Stimulated activated CD4-positive, alpha-beta T cell treated with anti-CD3 and anti-CD28 coated beads, TNF-alpha, amount 100 ng/mL, for 1 hour (primary cell): ENCODE results near the gene MYL5.
"Not testable (repeated sequence)": the region's sequence is repeated elsewhere in the genome, so short reads cannot be mapped to it uniquely, and the experiment has no call there.

ENCODE experiments used
- DNase-seq, 3 donors: peaks; one replicate each; pipeline ENCODE4 v3.0.0-alpha.2; 2020; ENCODE audit warnings: low read depth in 3 of 3, low spot score in 1 of 3

Gene MYL5

DNA sequence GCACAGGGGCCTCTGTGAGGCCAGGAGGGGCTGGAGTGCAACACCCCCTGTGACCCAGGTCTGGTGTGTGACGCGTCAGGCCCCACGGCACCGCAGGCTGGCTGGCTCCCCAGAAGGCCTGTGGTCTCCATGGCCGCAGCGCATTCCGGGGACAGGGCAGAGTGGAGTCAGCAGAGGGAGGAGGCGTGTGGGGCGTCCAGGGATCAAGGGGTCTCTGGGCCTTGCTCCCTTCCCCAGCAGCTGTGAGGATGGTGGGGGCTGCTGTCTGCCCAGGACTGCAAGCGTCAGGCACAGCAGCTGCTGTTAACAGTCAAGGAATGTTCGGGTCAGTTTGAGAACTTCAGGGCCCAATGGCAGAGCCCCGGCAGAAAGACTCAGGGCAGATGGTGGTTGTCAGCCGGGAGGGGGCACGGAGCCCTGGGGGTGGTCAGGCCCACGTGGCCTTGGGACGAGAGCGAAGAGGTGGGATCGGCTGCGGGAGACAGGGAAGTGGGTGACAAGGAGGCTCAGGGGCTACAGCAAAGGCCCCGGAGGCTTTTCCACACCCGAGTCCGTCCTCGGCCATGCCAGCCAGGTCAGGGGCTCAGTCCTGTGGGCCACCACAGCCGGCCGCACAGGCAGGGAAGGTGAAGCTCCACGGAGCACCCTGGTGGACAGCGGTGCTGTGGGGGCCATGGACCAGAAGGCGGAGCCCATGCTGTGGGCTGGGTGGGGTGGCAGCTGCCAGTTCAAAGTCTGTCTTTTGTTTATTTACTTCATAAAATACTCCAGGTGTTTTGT is 49.6 kb downstream of the MYL5 start:
- no peak for DNase-seq

DNA sequence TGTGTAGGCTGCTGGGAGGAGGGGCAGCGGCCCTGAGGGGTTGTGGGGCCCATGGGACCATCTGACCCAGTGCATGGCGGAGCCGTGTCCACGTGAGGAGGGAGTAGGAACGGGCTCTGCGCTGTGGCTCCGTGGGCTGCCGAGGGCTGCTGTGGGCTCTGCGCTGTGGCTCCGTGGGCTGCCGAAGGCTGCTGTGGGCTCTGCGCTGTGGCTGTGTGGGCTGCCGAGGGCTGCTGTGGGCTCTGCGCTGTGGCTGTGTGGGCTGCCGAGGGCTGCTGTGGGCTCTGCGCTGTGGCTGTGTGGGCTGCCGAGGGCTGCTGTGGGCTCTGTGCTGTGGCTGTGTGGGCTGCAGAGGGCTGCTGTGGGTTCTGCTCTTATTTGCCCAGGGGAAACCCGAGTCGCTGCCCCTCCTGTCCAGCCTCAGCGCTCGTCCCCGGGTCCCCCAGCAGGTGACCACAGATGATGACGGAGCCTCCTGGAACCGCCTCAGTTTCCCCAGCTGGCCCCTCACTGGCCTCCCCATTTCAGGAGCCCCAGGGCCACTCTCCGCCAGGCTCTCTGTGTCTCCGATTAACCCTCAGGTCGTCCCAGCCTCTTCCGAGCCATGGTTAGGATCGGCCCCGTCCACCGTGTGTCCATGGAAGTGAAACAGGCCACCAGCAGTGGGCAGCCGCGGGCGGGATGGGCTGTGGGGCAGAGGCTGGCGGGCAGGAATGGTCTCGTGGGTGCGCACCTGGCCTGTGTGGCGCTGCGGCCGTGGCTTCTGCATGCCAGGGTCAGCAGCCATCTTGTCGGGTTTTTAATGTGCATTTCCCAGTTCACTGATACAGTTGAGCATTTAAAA is 51.3 kb downstream of the MYL5 start:
- DNase-seq: no peak

DNA sequence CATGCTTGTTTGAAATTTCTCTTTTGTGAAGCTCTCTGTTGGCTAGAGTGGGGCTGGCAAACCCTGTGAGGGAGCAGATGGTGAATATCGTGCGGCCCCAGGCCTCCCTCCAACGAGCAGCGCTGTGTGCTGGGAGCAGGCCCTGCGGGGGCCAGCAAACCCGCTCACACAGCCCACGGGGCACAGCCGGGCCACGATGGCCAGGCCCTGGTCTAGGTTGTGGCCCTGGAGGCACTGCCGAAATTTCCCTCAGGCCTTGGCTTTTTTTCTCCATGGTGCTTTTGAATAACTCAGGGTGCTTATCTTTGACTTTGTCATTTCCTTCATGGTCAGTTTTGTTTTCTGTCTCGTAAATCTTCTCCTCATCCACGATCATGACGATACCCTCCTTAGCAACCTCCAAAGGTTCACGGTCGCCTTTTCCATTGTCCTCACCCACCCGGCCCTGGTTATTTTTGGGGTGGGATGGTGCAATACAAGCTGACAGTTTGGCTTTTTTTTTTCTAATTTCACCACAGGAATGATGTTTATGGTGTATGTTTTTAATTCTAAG is 52.0 kb downstream of the MYL5 start:
- no peak for DNase-seq

GRCh38 chr4:726838-727237 is 52.5 kb downstream of the MYL5 start:
- DNase-seq: no peak

DNA sequence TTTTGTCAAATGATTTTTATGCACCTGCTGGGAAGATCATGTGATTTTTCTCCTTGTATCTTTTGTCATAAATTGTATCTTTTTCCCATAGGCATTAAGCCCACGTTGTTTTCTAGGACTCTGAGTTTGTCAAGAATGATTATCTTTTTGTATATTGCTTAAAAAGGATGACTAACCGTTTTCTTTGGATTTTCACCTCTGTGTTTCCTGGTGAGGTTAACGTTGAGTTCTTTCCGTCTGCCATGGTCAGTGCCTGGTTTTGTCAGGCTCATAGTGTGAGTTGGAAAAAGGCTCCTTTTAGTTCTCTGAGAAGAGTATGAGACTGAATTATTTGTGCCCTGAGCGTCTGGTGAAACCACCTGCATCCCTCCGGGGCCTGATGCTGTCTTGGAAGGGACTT is 53.2 kb downstream of the MYL5 start:
- DNase-seq: no peak

DNA sequence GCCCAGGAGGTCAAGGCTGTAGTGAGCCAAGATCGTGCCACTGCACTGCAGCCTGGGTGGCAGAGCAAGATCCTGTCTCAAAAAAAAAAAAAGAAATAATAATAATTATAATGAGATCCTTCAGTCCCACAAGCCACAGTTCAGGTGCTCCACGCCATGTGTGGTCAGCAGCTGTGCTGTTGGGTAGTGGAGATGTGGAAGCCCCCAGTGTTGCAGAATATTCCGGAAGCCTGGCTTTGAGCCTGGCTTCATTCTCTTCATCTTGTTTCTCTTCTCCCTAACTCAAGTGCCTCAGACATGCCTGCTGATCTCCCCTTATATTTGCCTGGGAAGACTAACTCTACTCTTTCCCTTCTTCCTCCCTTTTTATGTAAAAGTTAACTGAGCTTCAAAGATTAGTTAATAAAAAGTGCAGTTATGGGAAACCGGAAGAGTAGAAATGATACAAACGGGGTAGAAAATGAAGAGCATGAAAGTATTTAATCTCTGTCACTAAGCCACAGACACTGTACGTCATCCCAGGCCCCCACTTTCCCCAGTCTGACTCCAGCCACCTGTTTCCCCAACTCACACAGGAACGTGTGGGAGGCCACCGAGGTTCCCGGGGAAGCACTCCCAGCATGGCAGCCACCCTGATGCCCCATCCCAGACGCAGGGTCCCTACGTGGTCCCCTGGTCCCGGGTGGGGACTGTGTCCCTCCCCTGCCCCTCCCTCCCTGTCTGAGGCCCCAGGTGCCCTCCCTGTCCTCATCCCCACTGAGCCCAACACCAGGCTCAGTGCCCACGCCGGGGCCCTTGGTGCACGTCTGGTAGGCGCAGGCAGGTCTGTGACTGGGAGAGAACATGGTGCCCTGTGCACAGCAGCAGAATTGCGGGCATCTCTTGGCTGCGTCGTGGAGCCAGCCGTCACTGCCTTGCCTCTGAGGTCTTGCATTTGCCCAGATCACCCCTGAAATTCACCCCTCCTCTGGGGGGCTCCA is 55.3 kb downstream of the MYL5 start:
- no peak for DNase-seq

DNA sequence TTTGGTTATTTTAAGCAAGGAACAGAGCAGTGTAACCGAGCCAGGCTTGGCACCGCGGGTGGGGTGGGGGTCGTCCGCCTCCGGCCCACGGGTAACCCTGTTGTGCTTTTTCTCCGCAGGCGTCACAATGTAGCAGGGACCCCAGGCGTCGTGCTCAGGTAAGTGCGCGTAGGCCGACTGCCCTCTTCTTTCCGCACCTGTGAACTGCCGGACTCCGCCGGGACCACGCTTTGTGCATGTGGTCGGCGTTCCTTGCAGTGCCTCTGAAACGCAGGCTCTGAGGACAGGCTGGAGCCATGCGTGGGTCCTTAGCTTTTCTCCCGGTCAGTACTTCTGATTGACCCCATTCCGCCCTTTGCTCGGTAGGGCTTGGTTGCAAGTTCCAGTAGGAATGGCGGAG is 56.2 kb downstream of the MYL5 start:
- DNase-seq: no peak

DNA sequence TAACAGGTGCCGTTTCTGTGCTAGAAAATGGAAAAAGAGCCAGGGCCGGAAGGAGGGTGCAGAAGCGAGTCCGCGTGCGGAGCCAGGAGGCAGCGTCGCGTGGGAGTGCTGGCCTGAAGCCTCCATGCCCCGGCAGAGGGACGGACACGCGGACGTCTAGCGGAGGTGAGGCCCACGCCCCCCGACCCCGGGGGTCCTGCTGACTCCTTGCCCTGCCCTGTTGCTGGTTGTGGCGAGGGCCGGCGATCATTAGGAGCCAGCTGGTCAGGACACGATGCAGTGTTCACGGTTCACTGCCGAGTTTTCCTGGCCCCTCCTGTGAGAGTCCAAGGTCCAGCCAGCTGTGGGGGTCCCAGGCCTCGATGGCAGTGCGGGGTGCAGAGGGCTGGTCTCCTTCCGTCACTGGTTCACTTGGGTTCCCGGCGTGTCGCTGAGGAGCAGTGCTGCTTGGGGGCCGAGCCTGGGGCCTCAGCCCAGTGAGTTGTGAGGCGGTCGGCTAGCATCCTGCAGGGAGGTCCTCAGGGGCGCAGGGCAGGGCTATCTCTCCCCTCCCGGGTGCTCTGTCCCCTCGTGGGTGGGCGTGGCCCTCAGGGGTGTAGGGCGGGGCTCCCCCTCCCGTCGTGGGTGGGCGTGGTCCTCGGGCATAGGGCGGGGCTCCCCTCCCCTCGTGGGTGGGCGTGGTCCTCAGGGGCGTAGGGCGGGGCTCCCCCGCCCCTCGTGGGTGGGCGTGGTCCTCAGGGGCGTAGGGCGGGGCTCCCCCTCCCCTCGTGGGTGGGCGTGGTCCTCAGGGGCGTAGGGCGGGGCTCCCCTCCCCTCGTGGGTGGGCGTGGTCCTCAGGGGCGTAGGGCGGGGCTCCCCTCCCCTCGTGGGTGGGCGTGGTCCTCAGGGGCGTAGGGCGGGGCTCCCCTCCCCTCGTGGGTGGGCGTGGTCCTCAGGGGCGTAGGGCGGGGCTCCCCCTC is 56.9 kb downstream of the MYL5 start:
- DNase-seq: not testable (repeated sequence)
